IPS-NIHi7 (cell line): ENCODE measurements around the gene TBX6.

Experiments used
- DNase-seq: peaks from one replicate; pipeline ENCODE4 v3.0.0; 2012; ENCODE audit warnings: mixed read lengths; ENCODE audit errors: extremely low spot score

The TBX6 gene

DNA sequence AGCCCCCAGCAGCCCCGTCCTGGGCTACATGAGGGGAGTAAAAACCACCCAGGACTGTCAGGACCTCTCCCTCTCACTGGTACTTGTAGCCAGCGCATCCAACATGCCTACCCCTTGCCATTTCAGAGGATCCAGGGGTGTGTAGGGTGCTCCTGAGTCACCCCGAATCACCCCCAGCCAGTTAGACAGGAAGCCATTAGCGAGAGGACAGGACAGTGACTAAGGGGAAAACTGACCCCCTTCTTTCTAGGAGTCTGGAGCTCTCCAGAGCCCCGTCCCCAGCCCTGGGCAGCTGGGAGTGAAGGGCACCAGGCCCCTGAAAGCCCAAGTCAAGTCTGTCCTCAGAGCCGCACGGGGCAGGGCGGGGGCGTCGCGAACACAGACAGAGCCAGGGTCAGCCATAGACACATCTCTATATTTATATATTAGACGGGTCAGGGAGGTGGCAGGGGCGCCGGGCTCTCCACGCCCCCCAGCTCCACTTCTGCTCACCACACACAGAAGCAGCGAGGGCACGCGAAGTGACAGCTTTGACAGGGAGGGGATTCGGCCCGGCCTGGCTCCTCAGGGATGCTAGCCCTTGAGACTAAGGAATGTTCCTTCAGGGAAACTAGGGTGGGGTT is 22.1 kb upstream of the TBX6 start:
- no peak for DNase-seq

DNA sequence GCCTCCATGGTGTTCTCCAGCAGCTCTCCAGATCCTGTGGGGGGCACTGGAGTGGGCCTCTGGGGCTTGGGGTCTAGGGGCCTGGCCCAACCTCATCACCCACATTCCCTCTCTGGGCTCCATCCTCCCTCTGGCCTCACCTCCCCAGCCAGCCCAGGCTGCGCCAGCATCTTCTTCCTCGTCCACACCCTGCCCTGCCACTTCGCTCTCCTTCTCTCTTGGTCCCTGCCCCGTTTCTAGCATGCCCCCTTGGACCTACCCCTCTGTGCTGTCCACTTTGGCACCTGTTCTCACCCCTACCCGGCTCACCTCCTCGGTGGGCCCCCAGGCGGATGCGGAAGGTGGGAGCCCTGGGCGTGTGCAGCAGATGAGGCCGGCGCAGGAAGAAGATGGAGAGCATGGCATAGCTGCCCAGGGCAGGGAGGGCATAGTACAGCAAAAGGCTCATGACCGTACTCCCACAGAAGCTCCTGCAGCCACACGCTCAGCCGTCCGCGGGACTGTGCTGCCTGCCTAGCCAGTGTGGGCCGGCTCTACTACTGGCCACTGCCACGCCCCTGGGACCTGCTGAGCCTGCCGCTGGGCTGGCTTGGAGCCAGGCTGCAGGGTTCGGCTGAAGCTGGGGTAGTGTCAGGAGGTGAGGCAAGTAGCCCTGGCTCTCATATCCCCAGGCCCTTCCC is 21.4 kb upstream of the TBX6 start, which contains the start of gene GDPD3:
TSS of gene GDPD3 (minus strand) at position 507 of the 680 bp plus-strand sequence. CDS start at position 448, 59 bp downstream.
- no peak for DNase-seq

GRCh38 chr16:30112197-30113030 is 20.7 kb upstream of the TBX6 start:
- DNase-seq = peak; percentile 87

GRCh38 chr16:30110661-30111060 is 18.9 kb upstream of the TBX6 start:
- no peak for DNase-seq

- DNase-seq = no peak
These were observed 16.5 kb upstream of the TBX6 start for GRCh38 chr16:30108059-30108850.

DNA sequence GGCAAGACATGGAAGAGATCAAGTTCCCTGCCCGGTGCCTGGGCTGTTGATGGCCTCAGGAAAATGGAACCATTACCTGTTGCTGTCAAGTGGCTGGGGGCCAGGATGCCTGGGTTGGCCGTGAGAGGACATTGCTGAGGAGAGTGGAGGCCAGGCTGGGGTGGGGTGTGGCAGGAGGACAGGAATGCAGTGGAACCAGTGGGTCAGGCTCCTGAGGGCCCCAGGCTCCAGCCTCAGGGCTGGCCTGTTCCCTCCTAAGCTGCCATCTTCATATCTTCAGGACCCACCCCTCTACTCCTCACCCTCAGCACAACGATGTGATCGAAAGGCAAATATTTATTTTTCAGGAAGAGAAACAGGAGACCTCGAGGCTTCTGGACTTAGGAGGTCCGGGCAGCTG is 12.8 kb upstream of the TBX6 start:
- no peak for DNase-seq

- no peak for DNase-seq
These were observed 12.4 kb upstream of the TBX6 start for GRCh38 chr16:30104090-30104489.

DNA sequence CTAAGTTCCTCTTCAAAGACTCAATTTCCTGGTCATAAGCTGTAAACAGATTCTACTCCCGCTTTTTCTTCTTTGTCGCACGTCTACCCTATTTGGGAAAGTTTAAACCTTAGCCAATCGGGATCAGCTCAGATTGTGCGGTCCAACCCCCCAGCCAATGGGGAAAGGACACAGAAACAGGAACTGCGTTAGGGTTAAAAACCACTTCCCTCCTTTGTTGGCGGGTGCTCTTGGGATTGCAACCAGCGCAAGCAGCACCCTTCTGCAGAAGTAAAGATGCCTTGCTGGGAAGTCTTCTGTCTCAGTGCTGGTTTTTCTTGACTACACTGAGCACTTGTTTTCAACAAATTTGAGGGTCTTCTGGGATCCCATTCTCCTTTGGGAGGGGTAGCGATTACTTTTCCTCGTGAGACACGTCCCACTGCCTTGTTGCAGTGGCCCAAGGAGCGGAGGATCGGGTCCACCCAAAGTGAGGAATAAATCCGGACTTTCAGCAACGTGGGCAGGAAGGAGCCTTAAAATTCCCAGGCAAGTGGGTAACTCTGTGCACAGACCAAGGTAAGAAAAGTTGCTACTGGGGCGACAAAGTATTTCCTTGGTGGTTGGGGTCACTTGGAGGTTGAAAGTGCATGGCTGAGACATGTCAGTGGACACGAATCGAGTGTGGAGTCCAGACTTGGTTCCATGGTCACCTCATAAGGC is 5.3 kb upstream of the TBX6 start:
- DNase-seq = peak; percentile 42

DNA sequence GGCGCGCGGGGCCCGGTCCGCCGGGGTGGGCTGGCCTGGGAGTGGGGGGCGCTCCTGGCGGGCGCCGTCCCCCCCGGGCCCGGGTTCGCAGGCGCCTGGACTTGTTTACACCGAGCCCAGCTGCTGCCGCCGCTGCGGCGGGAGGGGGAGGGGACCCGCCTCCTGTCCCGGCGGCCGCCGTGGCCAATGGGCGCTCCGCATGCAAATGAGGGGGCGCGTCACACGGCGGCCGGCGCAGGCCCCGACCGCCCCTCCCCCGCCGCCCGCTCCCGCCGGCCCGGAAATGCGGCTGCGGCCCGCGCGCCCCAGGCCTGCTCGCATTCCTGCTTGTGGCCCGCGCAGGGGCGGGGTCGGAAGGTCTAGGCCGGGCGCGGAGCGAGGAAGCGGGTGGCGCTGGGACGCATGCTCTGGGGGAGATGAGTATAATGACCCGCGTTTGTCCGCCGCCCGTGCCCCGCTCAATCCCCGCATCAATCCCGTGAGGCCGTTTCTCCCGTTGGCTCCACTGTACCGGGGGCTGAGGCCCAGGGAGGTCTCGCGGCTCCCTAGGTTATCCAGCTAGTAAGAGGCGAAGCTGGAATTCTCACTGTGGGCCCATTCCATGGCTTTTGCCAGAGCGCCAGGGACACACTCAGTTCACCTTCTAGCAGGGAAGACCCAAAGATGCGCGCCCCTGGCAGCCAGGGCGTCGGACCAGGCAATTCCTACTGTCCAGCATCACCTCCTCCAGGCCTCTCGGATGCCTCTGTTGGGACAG is 4.6 kb upstream of the TBX6 start, which contains the start of gene YPEL3:
TSS of gene YPEL3 (minus strand) at position 109 of the 757 bp plus-strand sequence. CDS start 731 bp downstream, outside the sequence.
- DNase-seq = peak; percentile 97

DNA sequence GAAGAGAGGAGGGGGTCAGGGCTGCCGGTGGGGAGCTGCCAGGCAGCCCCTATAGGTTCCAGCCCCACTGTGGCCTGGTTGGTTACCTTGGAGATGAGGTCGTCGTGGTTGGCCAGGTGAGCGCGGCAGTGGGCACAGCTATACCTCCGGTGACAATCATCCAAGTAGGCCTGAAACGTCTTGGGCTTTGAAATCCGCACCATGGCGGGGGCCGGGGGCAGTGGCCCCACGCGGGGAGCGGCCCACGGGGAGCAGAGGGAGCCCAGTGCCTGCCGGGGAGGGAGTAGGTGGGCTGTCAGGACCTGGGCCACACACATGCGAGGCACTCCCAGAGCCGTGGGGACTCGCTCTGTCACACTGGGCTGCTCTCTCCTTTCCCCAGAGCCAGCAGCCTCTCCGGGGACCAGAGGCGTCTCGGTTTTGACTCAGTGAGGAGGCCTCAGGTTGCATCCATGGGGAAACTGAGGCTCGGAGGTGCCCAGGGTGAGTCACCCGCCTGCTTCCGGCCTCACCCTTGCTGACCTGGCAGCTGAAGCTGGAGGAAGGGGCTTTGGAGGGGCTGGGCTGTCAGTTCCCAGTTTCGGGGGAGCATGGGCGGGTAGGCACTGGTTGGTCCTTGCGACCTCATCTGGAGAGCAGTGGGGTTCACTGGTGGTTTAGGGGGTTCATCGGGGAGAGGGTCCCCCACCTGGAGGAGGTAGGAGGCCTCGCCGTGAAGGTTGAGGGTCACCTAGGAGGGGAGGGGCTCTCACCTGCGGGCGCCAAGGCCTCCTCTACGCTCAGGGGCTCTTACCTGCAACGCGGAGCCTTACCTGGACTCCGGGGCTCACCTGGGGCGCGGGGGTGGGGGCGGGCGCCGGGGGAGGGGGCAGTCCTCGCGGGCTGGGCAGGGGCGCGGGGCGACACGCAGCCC is 3.7 kb upstream of the TBX6 start:
- DNase-seq = peak; percentile 51

- DNase-seq = no peak
These were observed 2.9 kb upstream of the TBX6 start for GRCh38 chr16:30094541-30095165.

DNA sequence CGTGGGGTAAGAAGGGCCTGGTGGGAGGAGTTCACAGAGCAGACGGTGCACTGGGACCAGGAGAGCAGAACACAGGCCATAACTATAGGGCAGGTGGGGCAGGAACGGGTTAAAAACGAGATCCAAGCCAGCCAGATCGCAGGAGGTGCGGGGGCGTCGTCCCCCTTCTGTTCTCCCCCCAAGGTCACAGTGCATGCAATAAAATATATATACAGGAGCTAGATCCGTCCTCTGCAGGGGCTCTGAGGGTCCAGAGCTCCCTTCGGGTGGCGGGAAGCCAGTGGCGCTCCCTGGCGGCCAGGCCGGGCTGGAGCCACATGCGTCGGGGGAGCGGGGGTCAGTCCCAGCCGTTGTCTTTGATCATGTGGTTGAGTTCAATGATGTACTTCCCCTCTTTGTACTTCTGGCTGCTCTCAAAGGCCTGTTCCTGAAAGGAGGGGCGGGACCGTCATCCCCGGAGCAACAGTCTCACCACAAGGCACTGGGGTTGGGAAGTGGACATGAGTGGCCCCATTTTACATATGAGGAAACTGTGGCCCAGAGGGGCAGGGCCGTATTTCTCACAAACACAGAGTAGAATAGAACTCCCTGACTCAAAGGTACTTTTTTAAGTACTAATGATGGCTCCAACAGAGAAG is 768 bp upstream of the TBX6 start:
- DNase-seq = peak; percentile 88

- DNase-seq = no peak
These were observed 953 bp downstream of the TBX6 start for GRCh38 chr16:30090610-30091331.

- DNase-seq = no peak
These were observed 2.7 kb downstream of the TBX6 start for GRCh38 chr16:30088832-30089624.

DNA sequence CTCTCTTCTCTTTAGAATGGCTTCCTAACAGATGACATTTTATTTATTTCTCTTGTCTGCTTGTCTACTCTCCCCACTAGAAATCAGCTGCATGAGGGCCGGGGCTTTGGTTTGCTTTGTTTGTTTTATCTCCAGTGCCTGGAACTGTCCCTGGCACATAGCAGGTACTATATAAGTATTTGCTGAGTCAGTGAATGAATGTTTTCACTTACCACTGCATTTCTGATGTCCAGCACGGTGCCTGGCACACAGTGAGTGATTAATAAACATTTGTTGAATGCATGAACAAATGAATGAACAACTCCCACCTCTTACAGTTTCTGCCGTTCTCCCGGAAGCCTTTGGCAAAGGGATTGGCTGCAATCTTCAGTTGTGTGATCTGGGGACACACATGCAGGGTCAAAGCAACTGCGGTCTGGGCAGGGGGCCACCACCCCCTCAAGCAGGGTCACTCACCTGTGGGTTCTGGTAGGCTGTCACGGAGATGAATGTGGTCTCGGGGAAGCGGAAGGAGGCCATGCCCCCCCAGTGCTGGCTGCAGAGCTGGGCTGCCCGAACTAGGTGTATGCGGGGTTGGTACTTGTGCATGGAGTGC is 3.4 kb downstream of the TBX6 start:
- no peak for DNase-seq

- DNase-seq = no peak
These were observed 4.4 kb downstream of the TBX6 start for GRCh38 chr16:30087181-30087898.
